ENCODE measurements around the gene UBE2D2.

UBE2D2 gene

GRCh38 chr5:139655727-139656271 is 94.7 kb downstream of the UBE2D2 start:
- Histone ChIP-seq H3K9me3 (no peaks in the 10 kb centered on the region), H3K36me3 (replicated peaks) (no peaks in the 10 kb centered on the region), H3K27me3 (ENCODE audit: low read depth) (no peaks in the 10 kb centered on the region), H3K4me3 (no peak overlapping the region), H3K4me1 (peaks cover 14% of the 10 kb centered on the region)
- in situ Hi-C loops (cut with MboI; ENCODE audit: low sequenced_read_pairs), result no loop called here
- DNase-seq (ENCODE audit: low spot score in 2 of 2), result no peak

- no peak overlapping the region for H3K4me3 ChIP-seq
- no peaks in the 10 kb centered on the region for H3K4me1 ChIP-seq
- no peaks in the 10 kb centered on the region for H3K36me3 ChIP-seq (replicated peaks)
- in situ Hi-C loops (cut with MboI; ENCODE audit: low sequenced_read_pairs), result no loop called here
- no peaks in the 10 kb centered on the region for H3K27me3 ChIP-seq (ENCODE audit: low read depth)
- no peaks in the 10 kb centered on the region for H3K9me3 ChIP-seq
- DNase-seq (ENCODE audit: low spot score in 2 of 2), result no peak
These were observed 96.5 kb downstream of the UBE2D2 start for GRCh38 chr5:139657363-139658321.

- DNase-seq (ENCODE audit: low spot score in 2 of 2), result no peak
- no peaks in the 10 kb centered on the region for H3K9me3 ChIP-seq
- H3K27me3 ChIP-seq (ENCODE audit: low read depth), result no peaks in the 10 kb centered on the region
- no peak overlapping the region for H3K4me3 ChIP-seq
- no peaks in the 10 kb centered on the region for H3K36me3 ChIP-seq (replicated peaks)
- in situ Hi-C loops (cut with MboI; ENCODE audit: low sequenced_read_pairs), result no loop called here
- no peaks in the 10 kb centered on the region for H3K4me1 ChIP-seq
These were observed 97.4 kb downstream of the UBE2D2 start for GRCh38 chr5:139658501-139658927.

GRCh38 chr5:139658928-139659667 is 98.0 kb downstream of the UBE2D2 start:
- no peaks in the 10 kb centered on the region for H3K4me1 ChIP-seq
- DNase-seq (ENCODE audit: low spot score in 2 of 2), result no peak
- in situ Hi-C loops (cut with MboI; ENCODE audit: low sequenced_read_pairs), result no loop called here

GRCh38 chr5:139659695-139660101 is 98.6 kb downstream of the UBE2D2 start:
- no peaks in the 10 kb centered on the region for H3K36me3 ChIP-seq (replicated peaks)
- no peaks in the 10 kb centered on the region for H3K27me3 ChIP-seq (ENCODE audit: low read depth)
- H3K4me3 ChIP-seq, result no peak overlapping the region
- H3K9me3 ChIP-seq, result no peaks in the 10 kb centered on the region
- H3K4me1 ChIP-seq, result no peaks in the 10 kb centered on the region
- DNase-seq (ENCODE audit: low spot score in 2 of 2), result no peak
- in situ Hi-C loops (cut with MboI; ENCODE audit: low sequenced_read_pairs), result no loop called here

More at GRCh38 chr5:139658928-139659667, 98.0 kb downstream of the UBE2D2 start:
- no peaks in the 10 kb centered on the region for H3K27me3 ChIP-seq (ENCODE audit: low read depth)
- no peaks in the 10 kb centered on the region for H3K9me3 ChIP-seq
- no peak overlapping the region for H3K4me3 ChIP-seq
- no peaks in the 10 kb centered on the region for H3K36me3 ChIP-seq (replicated peaks)

- Histone ChIP-seq H3K4me1 (no peaks in the 10 kb centered on the region), H3K4me3 (no peak overlapping the region), H3K36me3 (replicated peaks) (no peaks in the 10 kb centered on the region), H3K9me3 (no peaks in the 10 kb centered on the region), H3K27me3 (ENCODE audit: low read depth) (no peaks in the 10 kb centered on the region)
- in situ Hi-C loops (cut with MboI; ENCODE audit: low sequenced_read_pairs), result no loop called here
- DNase-seq (ENCODE audit: low spot score in 2 of 2), result no peak
These were observed 99.2 kb downstream of the UBE2D2 start for GRCh38 chr5:139660105-139660922.

- H3K36me3 ChIP-seq (replicated peaks), result no peaks in the 10 kb centered on the region
- no peaks in the 10 kb centered on the region for H3K27me3 ChIP-seq (ENCODE audit: low read depth)
- no peaks in the 10 kb centered on the region for H3K9me3 ChIP-seq
- in situ Hi-C loops (cut with MboI; ENCODE audit: low sequenced_read_pairs), result no loop called here
- no peak overlapping the region for H3K4me3 ChIP-seq
- no peaks in the 10 kb centered on the region for H3K4me1 ChIP-seq
- no peak for DNase-seq (ENCODE audit: low spot score in 2 of 2)
These were observed 100.0 kb downstream of the UBE2D2 start for GRCh38 chr5:139660923-139661814.

- no peaks in the 10 kb centered on the region for H3K36me3 ChIP-seq (replicated peaks)
- H3K27me3 ChIP-seq (ENCODE audit: low read depth), result no peaks in the 10 kb centered on the region
- no peaks in the 10 kb centered on the region for H3K9me3 ChIP-seq
- H3K4me3 ChIP-seq, result no peak overlapping the region
- peaks cover 2% of the 10 kb centered on the region; the same call in 1 of the 2 replicates for H3K4me1 ChIP-seq
- in situ Hi-C loops (cut with MboI; ENCODE audit: low sequenced_read_pairs), result no loop called here
- DNase-seq (ENCODE audit: low spot score in 2 of 2), result no peak
These were observed 101.5 kb downstream of the UBE2D2 start for GRCh38 chr5:139662617-139663016.

- peaks cover 7% of the 10 kb centered on the region for H3K4me1 ChIP-seq
- H3K27me3 ChIP-seq (ENCODE audit: low read depth), result no peaks in the 10 kb centered on the region
- H3K9me3 ChIP-seq, result no peaks in the 10 kb centered on the region
- H3K36me3 ChIP-seq (replicated peaks), result no peaks in the 10 kb centered on the region
- no peak for DNase-seq (ENCODE audit: low spot score in 2 of 2)
- no peak overlapping the region for H3K4me3 ChIP-seq
- in situ Hi-C loops (cut with MboI; ENCODE audit: low sequenced_read_pairs), result no loop called here
These were observed 102.3 kb downstream of the UBE2D2 start for GRCh38 chr5:139663207-139664085.

GRCh38 chr5:139664086-139664693 is 103.1 kb downstream of the UBE2D2 start:
- no peaks in the 10 kb centered on the region for H3K27me3 ChIP-seq (ENCODE audit: low read depth)
- in situ Hi-C loops (cut with MboI; ENCODE audit: low sequenced_read_pairs), result no loop called here
- no peaks in the 10 kb centered on the region for H3K36me3 ChIP-seq (replicated peaks)
- H3K4me1 ChIP-seq, result peaks cover 11% of the 10 kb centered on the region
- no peaks in the 10 kb centered on the region for H3K9me3 ChIP-seq
- no peak overlapping the region for H3K4me3 ChIP-seq
- no peak for DNase-seq (ENCODE audit: low spot score in 2 of 2)

- H3K36me3 ChIP-seq (replicated peaks), result no peaks in the 10 kb centered on the region
These were observed 103.7 kb downstream of the UBE2D2 start for GRCh38 chr5:139664727-139665351.

More at GRCh38 chr5:139664727-139665351, 103.7 kb downstream of the UBE2D2 start:
- Histone ChIP-seq H3K27me3 (ENCODE audit: low read depth) (no peaks in the 10 kb centered on the region), H3K9me3 (no peaks in the 10 kb centered on the region), H3K4me3 (no peak overlapping the region), H3K4me1 (peaks cover 16% of the 10 kb centered on the region)
- DNase-seq (ENCODE audit: low spot score in 2 of 2), result no peak
- in situ Hi-C loops (cut with MboI; ENCODE audit: low sequenced_read_pairs), result no loop called here
